Right ventricle myocardium superior (tissue), 1 donor: Measurements from ENCODE around the gene ANKS6. TPM values are rescaled to one million over a fixed set of nuclear protein-coding genes. Genes with fewer than 3 reads are reported as not detected.

Source experiments
- ATAC-seq: fragments of 200-7000 bp; cut with Tn5 transposase; one replicate; pipeline ENCODE4 v1.9.1; 2020; ENCODE audit warnings: mild to moderate bottlenecking; ENCODE audit not compliant: poor library complexity
- DNase-seq: peaks from one replicate; pipeline ENCODE4 v3.0.0-alpha.2; 2020
- intact Hi-C: fragments of 100-400 bp; cut with DNase I; formaldehyde crosslinking; loops from one replicate; pipeline ENCODE4 v1.11.2; 2022
- total RNA-seq: library from RNA; stranded (reverse); fragmentation: NEBNext Ultra II Directional; extraction: Animal tissue kit (Norgen Biotek cat#: 25700); gene quantifications from one replicate; pipeline ENCODE4 v1.2.1, GENCODE V29; 2021
- donor health status: DM: no; HTN: yes; CAD: no; lungs with severe emphysema.

ANKS6 gene
- total RNA-seq, 1 donor from 2014 or later: 3.0 TPM

DNA sequence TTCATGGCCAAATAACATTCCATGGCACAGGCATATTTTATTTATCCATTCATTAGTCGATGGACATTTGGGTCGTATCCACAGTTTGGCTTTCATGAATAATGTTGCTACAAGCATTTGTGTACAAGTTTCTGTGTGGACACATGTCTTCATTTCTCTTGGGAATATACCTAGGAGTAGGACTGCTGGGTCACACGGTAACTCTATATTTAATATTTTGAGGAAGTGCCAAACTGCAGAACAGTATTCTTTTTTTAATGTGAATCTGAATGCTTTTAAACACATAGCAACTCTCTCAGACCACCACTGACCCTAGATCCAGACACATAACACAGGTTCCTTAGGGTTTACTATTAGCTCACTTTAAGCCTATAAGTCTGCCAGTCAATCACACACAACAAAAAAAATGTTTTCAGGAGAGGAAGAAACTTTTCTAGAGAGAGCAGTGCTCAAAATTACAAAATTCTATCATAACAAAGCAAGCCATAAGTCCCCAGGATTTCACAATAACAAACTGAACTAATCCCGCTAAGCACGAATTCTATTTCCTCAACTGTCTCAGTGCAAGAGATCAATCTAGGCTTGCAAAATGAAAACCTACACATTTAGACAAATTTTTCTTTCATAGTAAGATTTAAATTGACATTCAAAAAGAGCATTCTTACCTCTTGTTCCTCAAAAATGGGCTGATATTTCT, 45.8 kb downstream of the ANKS6 start:
- ATAC-seq: no peak
- intact Hi-C loops: no loop called here

DNA sequence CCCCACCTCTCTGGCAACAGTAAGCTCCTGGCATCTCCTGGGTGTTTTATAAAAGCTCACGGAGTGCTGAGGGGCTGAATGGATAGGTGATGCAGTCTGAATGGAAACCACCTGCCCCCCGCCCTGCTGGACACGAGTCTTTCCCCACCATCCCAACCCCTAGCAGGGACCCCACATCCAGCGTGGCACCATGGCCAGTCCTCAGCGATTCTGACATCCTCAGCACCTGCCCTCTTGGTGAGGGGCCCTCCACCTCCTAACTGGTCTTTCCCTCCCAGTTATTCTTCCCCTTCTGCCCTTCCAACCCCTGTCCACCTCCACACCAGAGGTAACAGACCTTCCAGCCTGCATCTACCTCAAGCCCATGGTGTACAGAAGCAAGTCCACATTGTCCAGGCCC, 48.9 kb downstream of the ANKS6 start:
- DNase-seq (no peak), ATAC-seq (no peak)
- intact Hi-C loops: no loop called here

More for the DNA sequence above, 45.8 kb downstream of the ANKS6 start:
- no peak for DNase-seq

DNA sequence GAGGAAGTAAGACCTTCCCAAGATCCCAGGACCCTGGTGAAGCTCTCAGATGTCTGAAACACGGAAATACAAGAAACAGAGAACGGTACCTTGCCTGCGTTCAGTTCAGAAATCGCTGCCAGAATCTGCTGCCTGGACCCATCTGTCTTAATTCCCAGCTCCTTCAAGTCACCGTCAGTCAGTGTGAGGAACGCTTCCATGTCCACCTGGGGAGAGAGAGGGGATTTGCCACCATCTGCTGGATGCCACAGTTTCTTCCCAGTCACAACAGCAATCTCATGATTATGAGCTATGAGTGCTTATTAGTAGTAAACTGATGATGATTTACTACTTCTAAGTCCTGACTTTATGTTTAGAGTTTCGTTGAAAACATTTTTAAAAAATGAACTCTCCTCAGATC, 50.9 kb downstream of the ANKS6 start:
- intact Hi-C loops: no loop called here
- DNase-seq: no peak
- ATAC-seq: no peak

DNA sequence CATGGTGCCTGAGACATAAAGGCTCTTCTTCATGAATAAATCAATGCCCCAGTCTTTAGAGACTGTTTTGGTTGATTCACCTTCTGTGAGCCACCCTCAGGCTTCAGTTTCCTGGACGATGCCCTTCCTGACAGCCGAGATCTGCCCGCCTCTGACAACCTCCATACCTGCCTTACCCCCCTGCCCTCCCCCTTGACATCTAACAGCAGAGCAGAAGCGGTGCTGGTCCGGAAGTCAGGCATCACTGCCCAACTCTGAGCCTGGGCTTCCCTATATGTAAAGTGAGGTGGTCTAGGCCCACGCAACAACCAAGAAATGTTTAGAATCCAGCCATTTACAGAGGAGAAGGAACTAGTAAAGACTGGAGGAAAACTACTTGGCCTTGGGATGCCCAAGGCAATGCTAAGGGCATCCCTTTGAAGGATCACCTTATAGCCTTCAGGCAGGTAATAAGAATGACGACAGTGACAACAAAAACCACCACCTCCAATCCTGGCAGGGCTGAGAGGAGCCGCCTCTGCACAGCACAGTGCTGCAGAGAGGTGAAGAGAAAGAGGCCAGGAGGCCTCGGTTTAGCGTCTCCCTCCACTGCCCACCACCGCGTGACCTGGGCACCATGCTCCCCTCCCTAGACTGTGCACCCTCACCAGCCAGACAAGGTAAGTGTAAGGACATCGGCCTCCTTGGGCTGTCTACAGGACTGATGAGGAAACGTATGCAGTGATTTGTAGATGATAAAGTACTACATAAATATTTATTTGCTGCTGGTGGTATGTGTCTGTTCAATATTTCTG, 52.3 kb downstream of the ANKS6 start:
- DNase-seq (no peak), ATAC-seq (no peak)
- intact Hi-C loops: no loop called here

DNA sequence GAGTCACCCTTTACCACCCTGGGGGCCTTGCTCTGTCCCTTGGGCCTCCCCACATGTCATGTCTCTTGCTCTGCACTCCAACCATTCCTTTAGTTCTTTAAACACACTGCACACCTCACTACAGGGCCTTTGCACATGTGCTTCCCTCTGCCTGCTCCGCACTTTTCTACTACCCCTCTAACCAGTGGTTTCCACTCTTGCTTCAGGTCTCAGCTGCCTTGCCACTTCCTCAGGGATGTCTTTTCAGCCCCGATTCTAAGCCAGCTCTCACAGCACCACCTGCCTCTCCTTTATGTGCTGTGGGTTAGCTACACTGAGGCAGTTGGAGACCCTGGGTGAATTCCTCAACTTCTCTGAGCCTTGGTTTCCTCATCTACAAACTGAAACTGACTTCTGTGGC, 53.0 kb downstream of the ANKS6 start:
- ATAC-seq (no peak), DNase-seq (no peak)
- intact Hi-C loops: no loop called here

DNA sequence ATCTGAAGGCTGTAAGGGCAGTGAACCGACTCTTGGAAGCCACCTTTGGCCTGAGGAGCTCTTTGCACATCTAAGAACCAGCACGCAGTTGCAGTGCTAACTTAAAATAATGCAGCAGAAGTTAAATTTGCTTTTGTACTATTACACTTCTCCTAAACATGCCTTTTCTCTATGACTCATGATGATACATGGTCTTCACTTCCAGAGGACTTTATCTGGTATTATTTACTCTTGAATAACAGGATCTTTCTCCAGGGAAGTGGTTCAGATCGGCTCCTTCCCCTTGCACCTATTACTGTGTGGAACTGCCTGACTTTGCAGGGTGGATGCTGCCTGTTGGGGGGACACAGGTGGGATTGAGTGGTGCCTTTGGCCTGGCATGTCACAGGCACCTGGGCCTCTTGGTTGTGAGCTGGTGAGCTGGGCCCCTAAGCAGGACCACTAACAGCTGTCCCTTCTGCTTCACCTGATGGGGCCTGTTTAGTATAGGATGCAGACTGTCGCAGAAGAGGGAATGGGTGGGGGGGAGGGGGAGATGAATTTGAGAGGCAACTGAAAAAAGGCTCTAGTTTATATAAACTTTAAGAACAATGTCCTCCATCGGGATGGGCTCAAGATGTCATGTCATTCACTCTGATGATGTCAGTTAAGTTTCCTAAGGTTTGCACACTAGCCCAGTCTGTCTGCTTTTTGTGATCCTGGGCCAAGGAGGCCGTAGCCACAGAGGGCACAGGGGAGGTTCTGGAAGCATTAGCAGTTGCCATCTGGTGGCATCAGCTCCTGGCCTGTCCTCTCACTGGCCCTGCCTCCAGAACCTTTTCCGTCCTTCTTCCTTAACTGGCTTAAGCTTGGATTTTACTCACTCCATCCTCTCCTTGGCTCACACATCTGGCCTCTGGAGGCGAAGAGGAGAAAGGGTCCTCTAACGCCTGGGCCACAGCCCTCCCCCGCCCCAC, 53.8 kb downstream of the ANKS6 start:
- ATAC-seq (no peak), DNase-seq (no peak)
- intact Hi-C loops: no loop called here

DNA sequence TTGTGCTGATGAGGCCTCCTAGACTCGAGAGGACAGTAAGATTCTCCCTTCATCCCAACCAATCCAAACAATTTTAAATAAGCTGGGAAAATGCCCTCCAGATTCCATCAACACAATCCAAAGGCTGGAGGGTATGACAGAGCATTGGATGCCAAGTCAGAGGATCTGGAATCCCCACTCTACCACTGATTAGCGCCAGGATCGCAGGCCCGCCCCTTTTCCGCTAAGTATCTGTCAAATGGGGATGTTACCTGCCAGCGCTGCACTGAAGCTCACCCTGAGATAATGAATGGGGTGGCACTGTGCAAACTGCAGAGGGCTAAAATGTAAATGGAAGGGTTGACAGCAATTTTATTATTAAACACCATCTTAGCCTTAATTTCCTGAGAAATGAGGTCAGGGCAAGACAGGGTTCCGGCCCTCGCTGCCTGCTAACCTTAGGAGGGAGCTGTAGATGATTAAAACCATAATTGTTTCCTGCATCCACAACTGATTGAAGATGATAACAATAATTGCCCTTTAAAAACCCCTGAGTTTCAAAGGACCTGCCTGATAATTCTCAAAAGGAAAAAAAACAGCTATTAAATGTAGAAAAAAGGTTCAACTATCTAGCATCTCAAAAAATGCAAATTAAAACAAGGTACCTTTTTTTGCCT, 56.0 kb downstream of the ANKS6 start:
- ATAC-seq (no peak), DNase-seq (no peak)
- intact Hi-C loops: no loop called here

DNA sequence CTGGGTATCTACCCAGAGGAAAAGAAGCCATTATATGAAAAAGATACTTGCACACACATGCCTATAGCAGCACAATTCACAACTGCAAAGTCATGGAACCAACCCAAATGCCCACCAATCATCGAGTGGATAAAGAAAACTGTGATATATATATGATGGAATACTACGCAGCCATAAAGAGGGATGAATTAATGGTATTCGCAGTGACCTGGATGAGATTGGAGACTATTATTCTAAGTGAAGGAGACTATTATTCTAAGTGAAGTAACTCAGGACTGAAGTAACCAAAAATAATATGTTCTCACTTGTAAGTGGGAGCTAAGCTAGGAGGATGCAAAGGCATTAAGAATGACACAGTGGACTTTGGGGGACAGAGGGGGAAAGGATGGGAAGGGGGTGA, 57.6 kb downstream of the ANKS6 start:
- DNase-seq (no peak), ATAC-seq (no peak)
- intact Hi-C loops: no loop called here

DNA sequence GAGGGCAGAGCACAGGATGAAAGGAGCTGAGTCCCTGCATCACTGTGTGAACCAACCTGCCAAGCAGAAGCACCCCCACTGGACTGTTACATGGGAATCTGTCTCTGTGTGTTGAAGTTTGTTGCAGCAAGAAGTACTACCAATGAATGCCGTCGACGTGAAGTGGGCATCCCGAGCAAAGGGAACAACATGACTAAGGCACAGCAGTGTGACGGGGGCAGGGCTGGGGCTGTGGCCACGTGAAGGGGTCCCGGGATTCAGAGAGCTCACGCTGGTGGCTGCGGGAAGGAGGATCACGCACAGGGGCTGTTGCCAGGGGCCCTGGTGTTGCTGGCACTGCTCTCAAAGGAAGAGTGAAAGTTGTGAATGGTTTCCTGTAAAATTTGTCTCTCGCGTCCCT, 60.1 kb downstream of the ANKS6 start:
- ATAC-seq: no peak
- intact Hi-C loops: no loop called here
- no peak for DNase-seq

DNA sequence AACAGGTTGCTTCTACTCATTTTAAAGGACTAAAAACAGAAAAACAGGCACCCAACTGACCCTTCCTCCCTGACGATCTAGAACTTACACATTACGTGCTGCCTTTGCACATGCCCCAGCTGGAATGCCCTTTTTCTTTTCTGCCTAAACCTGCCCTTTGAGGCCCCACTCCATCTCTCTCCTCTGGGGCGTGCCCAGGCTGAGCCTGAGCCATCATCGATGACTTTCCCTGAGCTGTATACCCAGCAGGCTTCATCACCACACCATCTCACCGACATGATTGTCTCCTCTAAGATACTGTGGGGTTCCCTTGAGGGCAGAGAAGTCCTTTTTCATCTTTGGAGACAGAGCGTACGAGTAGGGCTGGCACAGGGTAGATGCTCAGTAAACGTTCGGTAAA, 63.6 kb downstream of the ANKS6 start:
- DNase-seq: no peak
- intact Hi-C loops: no loop called here
- ATAC-seq: no peak

DNA sequence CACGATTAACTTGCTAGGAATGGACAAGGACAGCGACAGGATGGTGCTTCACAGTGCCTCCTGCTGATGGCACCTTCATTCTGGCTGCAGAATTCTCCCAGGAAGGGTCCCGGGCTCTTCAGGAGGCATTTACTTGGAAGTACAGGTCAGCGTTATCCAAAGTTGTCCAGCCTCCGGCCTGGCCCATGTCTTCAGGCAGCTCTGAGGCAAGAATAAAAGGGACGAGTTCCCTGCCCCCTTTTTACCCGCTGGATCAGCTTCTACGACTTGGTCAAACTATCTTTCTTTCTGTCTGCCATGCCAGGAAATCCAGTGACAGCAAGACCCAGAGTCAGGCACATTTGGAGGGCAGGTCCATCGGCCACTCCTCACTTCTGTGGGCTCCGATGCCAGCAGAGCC, 64.3 kb downstream of the ANKS6 start:
- ATAC-seq (no peak), DNase-seq (no peak)
- intact Hi-C loops: no loop called here

DNA sequence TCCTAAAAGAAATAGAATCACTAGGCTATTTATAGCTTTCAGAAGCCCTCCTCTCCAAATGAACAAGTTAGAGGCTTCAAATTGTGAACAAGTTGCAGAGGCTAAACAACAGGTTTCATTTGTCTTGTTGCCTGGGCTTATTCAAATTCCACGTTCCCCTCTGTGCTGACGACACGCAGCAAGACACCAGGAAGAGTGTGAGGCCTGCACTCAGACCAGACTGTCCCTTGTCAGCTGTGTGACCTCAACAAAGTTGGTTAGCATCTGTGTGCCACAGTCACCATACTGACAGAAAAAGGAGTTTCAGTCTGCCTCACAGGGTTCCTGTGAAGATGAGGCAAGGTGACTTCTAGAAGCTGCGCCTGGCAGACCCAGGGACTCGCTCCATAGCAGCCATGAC, 65.5 kb downstream of the ANKS6 start:
- no peak for ATAC-seq
- intact Hi-C loops: no loop called here
- DNase-seq: no peak

DNA sequence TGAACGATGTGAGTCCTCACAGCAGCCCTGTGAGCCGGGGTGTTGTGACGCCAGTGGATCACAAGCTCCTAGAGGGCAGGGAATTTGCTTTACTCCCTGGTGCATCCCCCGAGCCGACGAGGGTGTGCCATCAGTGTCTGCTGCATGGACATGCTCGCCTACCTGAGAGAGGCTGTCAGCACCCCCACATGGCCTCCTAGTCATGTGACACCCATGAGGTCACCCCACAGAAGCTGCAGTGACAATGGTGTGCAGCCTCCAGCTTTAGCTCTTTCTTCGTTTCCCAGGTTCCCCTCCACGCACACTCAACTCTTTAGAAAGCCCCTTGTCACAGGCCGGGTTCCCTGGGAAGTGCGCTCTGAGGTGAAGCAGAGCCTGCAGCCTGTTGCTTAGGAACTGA, 67.9 kb downstream of the ANKS6 start:
- intact Hi-C loops: no loop called here
- DNase-seq (no peak), ATAC-seq (no peak)

DNA sequence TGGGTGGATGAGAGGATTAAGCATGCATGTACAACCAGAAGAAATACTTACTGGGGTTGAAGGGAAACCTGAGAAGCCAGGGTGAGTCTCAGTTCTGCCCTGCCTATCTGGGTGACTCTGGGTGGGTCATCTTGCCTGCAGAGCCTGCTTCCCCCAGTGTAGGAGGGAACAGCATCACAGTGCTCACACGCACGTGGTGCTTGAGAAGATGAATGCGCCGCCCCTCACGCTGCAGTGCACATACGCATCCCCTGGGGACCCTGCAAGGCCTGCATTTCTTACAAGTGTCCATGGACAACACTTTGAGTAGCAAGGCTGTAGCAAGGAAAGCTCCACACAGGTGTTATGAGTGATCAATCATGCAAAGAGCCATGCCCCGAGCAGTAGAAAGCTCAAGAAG, 68.9 kb downstream of the ANKS6 start:
- ATAC-seq (no peak), DNase-seq (no peak)
- intact Hi-C loops: no loop called here

DNA sequence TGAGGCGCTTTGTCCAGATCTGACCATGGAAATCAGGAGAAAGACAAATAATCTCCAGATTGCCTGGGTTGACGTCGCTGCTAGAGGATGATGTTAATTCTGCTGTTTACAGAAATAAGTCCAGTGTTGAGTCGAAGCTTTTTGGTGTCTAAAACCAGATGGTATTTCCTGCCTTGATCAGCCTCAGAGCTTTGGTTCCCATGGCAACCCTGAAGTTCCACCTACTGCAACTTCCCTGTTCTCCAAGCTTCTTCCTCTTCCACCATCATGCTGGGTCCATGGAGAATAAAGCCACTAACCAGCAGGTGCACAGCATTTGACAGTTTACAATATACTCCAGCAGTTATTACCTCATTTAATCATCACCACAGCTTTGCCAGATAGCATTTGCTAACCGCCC, 69.6 kb downstream of the ANKS6 start:
- DNase-seq: no peak
- peak; percentile 51 for ATAC-seq
- intact Hi-C loops: no loop called here

DNA sequence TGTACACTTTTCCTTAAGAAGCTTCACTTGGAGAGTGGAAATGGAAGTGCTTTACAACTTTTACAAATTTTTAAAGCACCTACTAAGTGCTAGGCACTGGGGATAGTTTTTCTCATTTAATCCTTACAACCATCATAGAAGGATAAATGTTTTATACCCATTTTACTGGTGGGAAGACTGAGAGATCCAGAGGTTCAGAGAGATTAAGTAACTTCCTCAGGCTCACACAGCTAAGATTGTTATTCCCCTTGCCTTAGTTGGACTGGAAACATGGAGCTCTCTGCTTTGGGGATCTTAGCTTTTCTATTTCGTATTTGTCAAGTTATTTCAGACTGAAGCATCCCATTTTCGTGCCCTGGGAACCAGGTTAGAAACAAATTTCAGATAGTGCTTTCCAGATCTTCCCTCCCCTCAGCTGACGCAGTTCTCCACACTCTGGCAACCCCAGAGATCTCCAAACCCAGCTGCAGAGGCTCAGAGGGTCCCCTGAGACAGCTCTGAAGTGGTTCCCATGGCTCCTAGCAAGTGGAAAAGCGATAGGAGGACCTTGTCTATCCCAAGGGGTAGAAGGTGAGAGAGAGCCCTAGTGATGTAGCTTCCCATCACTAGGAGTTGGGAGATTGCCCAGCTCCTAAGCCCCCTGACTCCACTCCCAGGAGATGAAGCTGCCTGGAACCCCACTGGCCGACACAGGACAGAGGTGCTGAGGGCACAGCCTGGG, 71.4 kb downstream of the ANKS6 start:
- intact Hi-C loops: no loop called here
- DNase-seq: no peak
- ATAC-seq: no peak

DNA sequence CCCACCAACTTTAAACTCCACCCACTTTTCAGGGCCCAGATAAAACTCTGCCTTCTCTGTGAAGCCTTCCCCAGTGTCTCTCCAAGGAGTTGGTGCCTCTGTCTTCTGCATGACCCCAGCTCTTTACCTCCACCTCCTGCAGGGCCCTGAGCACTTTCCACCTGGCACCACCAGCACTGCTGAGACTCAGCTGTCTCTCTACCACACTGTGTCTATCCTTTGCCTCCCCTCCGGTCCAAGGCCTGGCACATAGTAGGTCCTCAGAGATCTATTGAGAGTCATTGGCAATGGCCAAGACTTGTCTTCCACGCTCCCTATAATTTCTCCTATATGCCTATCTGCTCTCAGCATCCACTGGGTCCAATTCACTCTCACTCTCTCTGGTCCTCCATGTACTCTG, 74.7 kb downstream of the ANKS6 start:
- ATAC-seq: no peak
- DNase-seq: no peak
- intact Hi-C loops: no loop called here

DNA sequence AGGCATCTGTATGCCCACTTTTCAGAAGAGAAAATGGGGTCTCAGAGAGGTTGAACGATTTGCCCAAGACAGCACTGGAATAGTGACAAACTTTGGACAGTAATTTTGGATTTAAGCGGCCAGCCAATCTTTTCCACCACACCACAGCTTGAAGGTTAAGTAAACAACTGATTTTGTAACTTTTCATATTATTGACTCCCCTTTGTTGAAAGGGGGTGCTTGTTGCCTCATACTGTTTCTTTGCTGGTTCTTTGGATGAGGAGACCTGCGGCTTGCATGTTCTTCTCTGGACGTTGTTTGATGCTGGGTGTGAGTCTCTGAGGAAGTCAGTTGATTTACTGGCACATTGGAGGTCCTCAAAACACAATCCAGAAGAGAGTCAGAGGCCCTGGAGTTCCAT, 76.0 kb downstream of the ANKS6 start:
- intact Hi-C loops: no loop called here

More for the DNA sequence above, 76.0 kb downstream of the ANKS6 start:
- ATAC-seq: no peak
- DNase-seq: no peak
